Small intestine (tissue), 7 donors: Measurements from ENCODE around the gene BCAS3. TPM values are rescaled to one million over a fixed set of nuclear protein-coding genes. Genes with fewer than 3 reads are reported as not detected.

Experiments used
- DNase-seq, 2 donors: peaks; one replicate each; pipeline versions ENCODE4 v3.0.0 to v3.0.0-alpha.2; 2013
- FAIRE-seq: peaks from 2 replicates; lab custom pipeline; 2012; peaks lifted over from hg19 to GRCh38; lab: Jason Lieb, UNC
- H3K27ac ChIP-seq, 3 donors: one replicate each; pipeline ENCODE4 v1.5.1; 2013; ENCODE audit warnings: low read length in 2 of 3, mild to moderate bottlenecking in 2 of 3, control low read depth in 1 of 3, inconsistent platforms in 1 of 3, low read depth in 1 of 3, moderate library complexity in 1 of 3
- H3K27me3 ChIP-seq, 3 donors: one replicate each; pipeline ENCODE4 v1.6.1; 2013; ENCODE audit warnings: low read length in 3 of 3, inconsistent platforms in 1 of 3; ENCODE audit not compliant: control insufficient read depth in 3 of 3, insufficient read depth in 3 of 3
- H3K36me3 ChIP-seq, 3 donors: one replicate each; pipeline ENCODE4 v1.6.1; 2013; ENCODE audit warnings: low read length in 3 of 3, inconsistent platforms in 1 of 3, low read depth in 1 of 3, mild to moderate bottlenecking in 1 of 3, moderate library complexity in 1 of 3; ENCODE audit not compliant: control insufficient read depth in 3 of 3, insufficient read depth in 2 of 3
- H3K4me1 ChIP-seq, 3 donors: one replicate each; pipeline ENCODE4 v1.6.1; 2013; ENCODE audit warnings: low read length in 2 of 3, inconsistent platforms in 1 of 3, low read depth in 1 of 3, mild to moderate bottlenecking in 1 of 3, moderate library complexity in 1 of 3; ENCODE audit not compliant: control insufficient read depth in 3 of 3, insufficient read depth in 2 of 3
- H3K4me3 ChIP-seq, 3 donors: one replicate each; pipeline ENCODE4 v1.5.1; 2013; ENCODE audit warnings: low read length in 3 of 3, control low read depth in 1 of 3, inconsistent platforms in 1 of 3, low read depth in 1 of 3, mild to moderate bottlenecking in 1 of 3, moderate library complexity in 1 of 3
- H3K9me3 ChIP-seq, 2 donors: one replicate each; pipeline ENCODE4 v1.6.1; 2013; ENCODE audit warnings: low read depth in 1 of 2, low read length in 1 of 2; ENCODE audit not compliant: control insufficient read depth in 2 of 2, insufficient read depth in 1 of 2
- WGBS, 3 donors: extraction: QIAGEN DNeasy Blood & Tissue Kit; methylation state at CpG; one replicate each; pipeline ENCODE4 v1.1.7; 2013; 5-methylcytosine and 5-hydroxymethylcytosine counted together
- polyA plus RNA-seq, 4 donors: library from polyadenylated mRNA; stranded (reverse) in 3 of 4; unstranded in 1 of 4; fragments of 200-250 nt in 3 of 4; fragments of 120-200 nt in 1 of 4; gene quantifications; one replicate each; pipeline versions ENCODE4 v1.2.1 to v1.2.3, GENCODE V29; 2013
- donor health status: healthy with polysubstance abuse.
- donor health status: control.
- donor health status: control.
- donor health status: Bipolar disorder and iron deficiency.
- donor health status: healthy.

The BCAS3 gene
- polyA plus RNA-seq, 4 donors = 4.4 to 10.5 (median 4.8) TPM

DNA sequence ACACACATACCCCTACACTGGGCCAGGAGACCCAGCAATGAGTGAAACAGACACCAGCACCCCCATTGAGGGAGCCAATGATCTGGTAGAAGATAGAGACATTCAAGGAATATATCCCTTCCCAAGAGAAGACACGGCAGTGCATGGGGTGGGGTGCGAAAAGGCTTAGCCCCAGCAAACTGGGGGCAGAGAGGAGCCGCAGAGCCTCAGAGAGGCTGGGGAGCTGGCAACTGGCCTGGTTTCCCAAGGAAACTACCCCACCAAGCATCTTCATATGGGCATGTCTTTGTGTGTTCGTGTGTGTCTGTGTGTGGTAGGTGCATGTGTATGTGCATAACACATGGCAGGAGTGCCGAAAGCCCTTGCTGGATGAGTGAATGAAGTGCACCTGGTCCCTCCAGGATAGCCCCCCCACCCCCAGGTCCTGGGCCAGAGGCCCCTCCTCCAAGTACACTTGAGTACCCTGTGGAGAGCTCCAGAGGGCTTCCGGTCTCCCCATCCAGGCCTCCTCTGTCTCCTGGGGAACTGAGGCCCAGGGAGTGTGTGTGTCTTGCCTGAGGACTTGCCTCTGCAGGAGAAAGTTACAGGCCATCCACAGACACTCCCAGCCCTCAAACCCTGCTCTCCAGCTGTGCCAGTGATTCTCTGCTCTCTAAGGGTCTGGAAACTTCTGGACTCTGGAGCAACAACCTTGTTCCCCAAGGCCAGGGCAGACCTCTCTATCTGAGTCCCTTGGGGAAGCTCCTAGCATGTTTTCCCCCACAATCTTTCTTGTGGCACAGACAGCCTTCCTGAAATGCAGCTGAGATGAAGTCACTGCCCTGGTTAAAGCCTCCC is 737.9 kb downstream of the BCAS3 start:
- Histone ChIP-seq H3K4me3 (no peak overlapping the region), H3K27ac (no peak overlapping the region), H3K27me3 (peaks cover 2 to 62% (median 4%) of the 10 kb centered on the region in 3 donors), H3K4me1 (peaks cover 0 to 21% (median 0%) of the 10 kb centered on the region in 3 donors), H3K36me3 (no peaks in the 10 kb centered on the region), H3K9me3 (peaks cover 0 to 3% of the 10 kb centered on the region in 2 donors)
- 90 to 94% (median 92%) methylated on average over 6 of the region's 6 CpGs for WGBS, 3 donors
- DNase-seq (no peak), FAIRE-seq (no peak)

GRCh38 chr17:61416211-61416539 is 738.5 kb downstream of the BCAS3 start:
- FAIRE-seq (no peak), DNase-seq (no peak)
- H3K4me3 ChIP-seq = no peak overlapping the region
- peaks cover 0 to 3% of the 10 kb centered on the region in 2 donors for H3K9me3 ChIP-seq
- H3K27ac ChIP-seq = no peak overlapping the region
- H3K4me1 ChIP-seq = peaks cover 0 to 18% (median 0%) of the 10 kb centered on the region in 3 donors
- peaks cover 2 to 62% (median 2%) of the 10 kb centered on the region in 3 donors for H3K27me3 ChIP-seq
- H3K36me3 ChIP-seq = no peaks in the 10 kb centered on the region
- WGBS, 3 donors = 88 to 89% (median 88%) methylated on average over 6 of the region's 6 CpGs

DNA sequence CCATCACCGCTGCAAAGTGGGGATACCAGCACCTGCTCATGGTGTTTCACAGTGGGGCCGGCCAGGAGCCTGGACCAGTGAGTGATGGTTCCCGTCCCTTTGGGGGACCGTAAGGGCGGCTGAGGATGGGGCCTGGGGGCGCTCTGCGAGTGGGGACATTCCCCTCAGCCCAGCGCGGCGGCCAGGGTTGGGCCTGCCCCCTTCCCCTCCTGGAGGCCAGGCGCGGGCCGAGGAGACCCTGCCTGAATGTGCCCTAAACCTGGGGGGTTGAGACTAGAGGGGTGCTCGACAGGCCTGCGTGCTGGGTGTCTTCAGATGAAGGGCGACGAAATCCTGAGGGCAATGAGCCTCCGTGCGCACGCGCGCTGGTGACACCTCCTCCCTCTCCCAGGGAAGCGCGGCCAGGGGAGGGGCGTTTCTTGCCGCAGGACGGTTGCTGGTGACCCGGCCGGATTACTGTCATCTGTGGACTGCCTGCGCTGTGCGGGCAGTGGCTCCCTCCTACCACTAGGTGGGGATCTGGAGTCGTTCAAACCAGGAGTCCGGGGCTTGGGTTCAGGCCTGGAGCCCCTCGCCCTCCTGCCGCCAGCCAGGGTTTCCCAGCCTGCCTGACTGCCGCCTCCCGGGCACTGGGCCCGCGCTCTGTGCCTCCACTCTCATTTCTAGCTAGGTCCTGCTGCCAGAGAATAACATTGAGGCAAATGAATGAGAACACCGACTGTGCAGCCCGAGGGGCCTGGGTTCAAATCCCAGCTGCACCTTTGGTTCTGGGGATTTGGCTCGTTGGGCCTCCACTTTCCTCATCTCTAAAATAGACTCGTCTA is 739.1 kb downstream of the BCAS3 start:
- H3K4me3 ChIP-seq = no peak overlapping the region
- peaks cover 0 to 12% (median 0%) of the 10 kb centered on the region in 3 donors for H3K4me1 ChIP-seq
- H3K27ac ChIP-seq = peak overlapping the region in 1 of 3 donors; percentile 24
- DNase-seq (peak; percentile 54 to 79), FAIRE-seq (no peak)
- no peaks in the 10 kb centered on the region for H3K36me3 ChIP-seq
- 21 to 29% (median 23%) methylated on average over 39 to 43 of the region's 43 CpGs for WGBS, 3 donors
- no peaks in the 10 kb centered on the region for H3K9me3 ChIP-seq
- peaks cover 2 to 61% (median 2%) of the 10 kb centered on the region in 3 donors for H3K27me3 ChIP-seq

- Histone ChIP-seq H3K27ac (no peak overlapping the region), H3K4me1 (peaks cover 0 to 7% (median 0%) of the 10 kb centered on the region in 3 donors), H3K27me3 (peaks cover 2 to 47% (median 2%) of the 10 kb centered on the region in 3 donors), H3K9me3 (no peaks in the 10 kb centered on the region), H3K4me3 (no peak overlapping the region), H3K36me3 (no peaks in the 10 kb centered on the region)
- DNase-seq (no peak), FAIRE-seq (no peak)
- 78 to 88% (median 80%) methylated on average over 2 of the region's 2 CpGs for WGBS, 3 donors
Measured at GRCh38 chr17:61418449-61418848, 740.8 kb downstream of the BCAS3 start.

DNA sequence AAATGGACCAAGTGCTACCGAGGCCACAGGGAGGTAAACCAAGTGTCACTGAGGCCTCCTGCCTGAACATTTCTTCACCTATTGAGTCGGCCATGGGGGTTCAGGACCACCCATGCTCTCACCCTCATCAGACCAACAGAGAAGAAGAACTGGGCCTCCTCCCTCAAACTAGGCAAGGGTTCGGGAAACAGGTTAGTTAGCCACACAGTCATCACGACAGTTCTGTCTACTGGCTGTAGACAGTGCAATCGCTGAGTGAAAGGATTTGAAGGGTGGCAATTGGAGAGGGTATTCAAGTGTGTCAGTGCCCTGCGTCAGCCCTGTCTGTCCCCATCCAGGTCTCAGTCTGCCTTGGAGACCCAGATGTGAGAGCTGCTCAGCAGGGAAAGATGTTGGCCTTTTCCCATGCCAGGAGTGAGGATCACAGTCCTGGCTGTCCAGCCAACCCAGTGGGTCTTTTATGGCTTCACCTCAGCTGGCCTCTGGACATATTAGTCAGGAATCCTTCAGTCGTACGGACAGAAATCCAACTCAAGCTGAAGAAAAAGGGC is 741.9 kb downstream of the BCAS3 start:
- no peak overlapping the region for H3K4me3 ChIP-seq
- peaks cover 2 to 38% (median 6%) of the 10 kb centered on the region in 3 donors for H3K27me3 ChIP-seq
- H3K4me1 ChIP-seq = peaks cover 0 to 7% (median 0%) of the 10 kb centered on the region in 3 donors
- no peaks in the 10 kb centered on the region for H3K36me3 ChIP-seq
- H3K27ac ChIP-seq = no peak overlapping the region
- WGBS, 3 donors = 80 to 85% (median 82%) methylated on average over 8 of the region's 8 CpGs
- DNase-seq = no peak
- H3K9me3 ChIP-seq = no peaks in the 10 kb centered on the region
- no peak for FAIRE-seq

GRCh38 chr17:61420052-61420451 is 742.4 kb downstream of the BCAS3 start:
- Histone ChIP-seq H3K4me1 (peaks cover 0 to 7% (median 0%) of the 10 kb centered on the region in 3 donors), H3K9me3 (no peaks in the 10 kb centered on the region), H3K36me3 (no peaks in the 10 kb centered on the region), H3K27me3 (peaks cover 3 to 35% (median 10%) of the 10 kb centered on the region in 3 donors), H3K4me3 (no peak overlapping the region), H3K27ac (no peak overlapping the region)
- DNase-seq = no peak
- WGBS, 3 donors = 58 to 82% (median 70%) methylated on average over 4 of the region's 4 CpGs
- no peak for FAIRE-seq

- peaks cover 6 to 27% (median 10%) of the 10 kb centered on the region in 3 donors for H3K27me3 ChIP-seq
- no peak for DNase-seq
Measured at GRCh38 chr17:61420745-61421398, 743.2 kb downstream of the BCAS3 start.

More at GRCh38 chr17:61420745-61421398, 743.2 kb downstream of the BCAS3 start:
- Histone ChIP-seq H3K4me1 (peaks cover 0 to 7% (median 0%) of the 10 kb centered on the region in 3 donors), H3K9me3 (no peaks in the 10 kb centered on the region), H3K36me3 (no peaks in the 10 kb centered on the region), H3K4me3 (no peak overlapping the region), H3K27ac (no peak overlapping the region)
- 83 to 88% (median 85%) methylated on average over 4 of the region's 4 CpGs for WGBS, 3 donors
- no peak for FAIRE-seq
